HG02981 (cell line): ENCODE results near the gene SUPT20H.

Experiments
- ATAC-seq: cut with Tn5 transposase; IDR thresholded peaks from one replicate; pipeline ENCODE4 v1.9.1; 2021; ENCODE audit warnings: mild to moderate bottlenecking, moderate library complexity; ENCODE audit not compliant: unreplicated experiment

SUPT20H gene

DNA sequence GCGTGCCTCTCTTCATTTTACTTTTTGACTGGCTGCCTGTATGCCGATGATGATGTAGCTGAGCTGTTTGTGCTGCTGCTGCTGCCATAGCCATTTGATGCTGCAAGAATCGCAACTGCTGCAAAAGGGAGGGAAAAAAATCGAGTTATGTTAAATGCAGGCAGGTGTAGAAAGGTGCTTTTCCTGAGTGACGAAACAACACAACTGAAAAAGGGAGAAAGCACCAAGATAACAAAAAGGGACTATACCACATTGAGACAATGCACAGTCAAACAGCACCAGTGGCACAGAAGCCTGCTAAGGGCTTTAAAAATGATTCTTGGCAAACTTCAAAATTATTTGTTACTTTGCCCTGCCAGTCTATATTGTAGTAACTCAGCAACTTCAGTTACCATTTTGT is 49.8 kb downstream of the SUPT20H start:
- ATAC-seq: no peak

GRCh38 chr13:37001921-37002250 is 57.6 kb downstream of the SUPT20H start:
- no peak for ATAC-seq

DNA sequence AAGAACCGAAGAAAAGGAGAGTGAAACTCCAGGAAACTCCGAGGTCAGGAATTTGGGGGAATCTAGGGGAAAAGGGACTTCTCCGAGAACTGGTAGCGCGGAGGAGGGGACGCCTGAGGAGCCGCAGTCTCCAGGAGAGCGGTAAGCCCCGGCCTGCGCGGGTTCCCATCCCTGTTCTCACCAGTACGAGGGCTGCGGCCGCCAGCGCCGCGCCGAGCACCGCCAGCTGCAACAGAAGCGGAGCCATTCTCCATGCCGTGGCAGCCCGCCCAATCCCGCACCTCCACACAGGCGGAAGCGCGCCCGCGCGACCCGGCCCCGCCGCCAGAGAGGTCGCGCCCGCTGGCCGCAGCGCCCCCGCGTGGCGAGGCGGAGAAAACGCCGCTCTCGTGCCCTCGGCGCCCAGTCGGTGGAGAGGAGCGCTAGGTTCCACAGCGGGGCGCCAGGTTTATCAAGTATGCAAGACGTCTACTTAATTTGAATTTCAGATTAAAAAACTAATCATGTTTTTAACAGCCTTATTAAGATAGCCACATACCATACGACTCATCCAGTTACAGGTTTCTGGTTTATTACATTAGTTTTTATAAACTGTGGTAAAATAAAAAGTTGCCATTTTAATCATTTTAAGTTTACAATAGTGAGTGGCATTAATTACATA is 60.3 kb downstream of the SUPT20H start, which contains the start of gene ALG5:
ALG5 (minus strand) TSS at position 287 of the 661 bp plus-strand sequence; CDS start at position 247, 40 bp downstream.
- ATAC-seq: peak; percentile 66

GRCh38 chr13:36998624-36999041 is 60.9 kb downstream of the SUPT20H start:
- no peak for ATAC-seq

- no peak for ATAC-seq
Observed at GRCh38 chr13:36997716-36998427, 61.6 kb downstream of the SUPT20H start.

DNA sequence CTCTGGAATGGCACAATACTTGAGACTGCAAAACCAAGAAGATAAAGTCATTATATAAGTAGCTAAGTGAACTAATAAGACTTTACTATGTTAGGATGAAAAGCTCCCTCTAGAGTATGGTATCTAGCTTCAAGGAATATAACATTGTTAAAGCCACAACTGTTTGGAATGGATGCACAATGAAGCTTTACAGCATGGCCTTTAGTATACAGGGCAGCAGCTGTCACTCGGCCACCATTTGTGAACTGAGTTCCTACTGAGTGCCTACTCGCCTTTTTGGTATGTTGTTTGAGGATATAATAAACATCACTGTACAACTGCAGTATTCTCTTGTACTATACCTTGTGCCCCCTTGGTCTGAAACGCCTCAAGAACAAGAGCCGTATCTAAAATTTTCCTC is 67.1 kb downstream of the SUPT20H start:
- ATAC-seq: no peak

DNA sequence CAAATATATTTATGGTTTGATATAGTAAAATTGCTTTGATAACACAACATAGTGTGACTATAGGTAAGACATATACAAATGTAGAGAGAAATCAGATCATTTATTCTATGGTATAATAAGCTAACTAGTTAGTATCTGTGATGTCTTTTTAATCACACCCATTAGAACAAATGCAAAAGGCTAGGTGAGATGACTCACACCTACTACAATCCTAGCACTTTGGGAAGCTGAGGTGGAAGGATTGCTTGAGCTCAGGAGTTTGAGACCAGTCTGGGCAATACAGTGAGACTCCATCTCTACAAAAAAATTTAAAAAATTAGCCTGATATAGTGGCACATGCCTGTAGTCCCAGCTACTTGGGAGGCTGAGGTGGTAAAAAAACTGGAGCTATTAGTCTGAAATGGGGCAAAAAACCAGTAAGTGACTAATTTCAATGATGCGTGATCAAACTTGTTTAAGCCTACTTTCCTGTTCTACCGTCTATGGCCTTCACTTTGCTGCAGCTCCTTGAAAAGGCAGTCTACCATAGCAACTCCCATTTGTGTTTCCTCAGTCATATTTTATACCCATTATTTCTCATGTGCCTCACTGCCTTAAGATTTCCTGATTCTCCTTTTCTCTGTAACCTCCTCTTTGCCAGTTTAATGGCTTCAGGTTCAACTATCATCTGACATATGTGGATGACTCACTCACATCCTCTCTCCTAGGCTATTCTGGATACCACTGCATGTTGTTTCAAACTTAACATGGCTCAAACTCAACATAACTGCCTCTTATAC is 72.8 kb downstream of the SUPT20H start:
- ATAC-seq: no peak

- ATAC-seq: no peak
Observed at GRCh38 chr13:36981156-36981743, 78.2 kb downstream of the SUPT20H start.

- ATAC-seq: no peak
Observed at GRCh38 chr13:36979361-36980050, 80.0 kb downstream of the SUPT20H start.

DNA sequence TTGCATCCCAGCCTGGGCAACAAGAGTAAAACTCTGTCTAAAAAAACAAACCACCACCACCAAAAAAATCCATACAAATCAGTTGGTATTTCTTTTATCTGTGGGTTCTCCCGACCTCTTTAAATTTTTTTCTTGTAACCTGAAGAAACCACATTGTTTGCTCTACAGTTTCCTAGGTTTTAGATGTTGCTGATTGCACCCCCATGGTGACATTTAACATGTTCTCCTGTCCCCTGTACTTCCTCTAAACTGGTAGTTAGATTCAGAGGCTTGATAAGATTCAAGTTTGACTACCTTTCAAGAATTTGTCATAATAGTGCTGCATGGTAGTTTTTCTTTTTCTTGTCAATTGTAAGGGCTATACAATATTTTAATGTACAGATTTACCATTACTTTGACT is 84.3 kb downstream of the SUPT20H start:
- no peak for ATAC-seq

DNA sequence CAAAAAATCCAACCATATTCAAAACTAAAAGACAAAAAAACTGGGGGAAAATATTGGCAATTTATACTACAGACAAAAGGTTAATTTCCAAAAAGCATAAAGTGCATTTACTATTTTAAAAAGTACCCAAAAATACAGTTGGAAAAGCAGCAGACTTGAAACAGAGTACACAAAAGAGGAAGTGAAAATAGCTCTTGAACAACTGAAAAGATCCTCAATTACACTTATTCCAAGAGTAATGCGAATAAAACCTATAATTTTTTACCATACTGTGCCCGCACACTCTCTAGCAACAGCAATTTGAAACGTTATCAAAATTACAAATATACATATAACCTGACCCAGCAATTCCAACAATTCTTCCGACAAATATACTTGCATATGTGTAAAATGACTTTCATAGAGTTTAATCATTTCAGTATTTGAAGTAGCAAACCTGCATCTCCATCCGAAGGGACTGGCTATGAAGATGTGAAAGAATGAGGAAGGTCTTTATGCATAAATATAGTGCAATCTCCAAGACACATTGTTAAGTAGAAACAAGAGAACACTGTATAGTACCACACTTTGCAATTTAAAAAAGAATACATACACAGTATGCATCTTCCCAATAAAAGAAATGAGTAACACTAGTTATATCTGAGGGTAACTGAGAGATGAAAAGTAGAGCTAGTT is 85.7 kb downstream of the SUPT20H start:
- ATAC-seq: peak; percentile 65

- no peak for ATAC-seq
Observed at GRCh38 chr13:36973009-36973408, 86.5 kb downstream of the SUPT20H start.

- ATAC-seq: no peak
Observed at GRCh38 chr13:36966404-36966803, 93.1 kb downstream of the SUPT20H start.

GRCh38 chr13:36965767-36966166 is 93.7 kb downstream of the SUPT20H start:
- ATAC-seq: no peak

- ATAC-seq: no peak
Observed at GRCh38 chr13:36959456-36960116, 99.9 kb downstream of the SUPT20H start.
